Endothelial cell of umbilical vein (primary cell): ENCODE measurements around the gene FAM187B. TPM values are rescaled to one million over a fixed set of nuclear protein-coding genes. Genes with fewer than 3 reads are reported as not detected.
A peak's percentile ranks its signal among the peaks of the same experiment; 100 is the strongest.

Experiments used
- BruUV-seq: library from RNA; stranded (reverse); fragments of 400-500 nt; replicated peaks from 2 replicates; lab custom pipeline; 2021; lab: Mats Ljungman, UMichigan
- CTCF ChIA-PET: fragments of 300-600, 350-600 bp; sonication (Branson Sonifier 250); formaldehyde crosslinking; loops from one replicate; lab custom pipeline; 2021; ENCODE audit warnings: antibody characterized with exemption, inconsistent platforms; lab: Charles Lee
- POLR2A ChIA-PET: fragments of 300-600, 350-600 bp; sonication (Branson Sonifier 250); formaldehyde crosslinking; loops from one replicate; lab custom pipeline; 2021; ENCODE audit warnings: antibody characterized with exemption, inconsistent platforms; lab: Charles Lee
- DNase-seq: peaks from one replicate; pipeline ENCODE4 v3.0.0-alpha.2; 2011; ENCODE audit warnings: low read depth, low spot score
- FAIRE-seq: peaks from 2 replicates; lab custom pipeline; 2011; peaks lifted over from hg19 to GRCh38; lab: Jason Lieb, UNC
- H2AFZ ChIP-seq: 2 replicates; pipeline ENCODE4 v1.6.0; 2012; ENCODE audit warnings: low read depth, low read length, control low read depth, inconsistent platforms
- H3K27ac ChIP-seq: 2 replicates; pipeline ENCODE4 v1.5.1; 2011; ENCODE audit warnings: low read depth, mild to moderate bottlenecking, control low read depth, low read length, moderate library complexity; ENCODE audit not compliant: insufficient read depth
- H3K27me3 ChIP-seq, 2 experiments: 2 replicates each; pipeline versions ENCODE4 v1.6.0 to v1.6.1; 2011; ENCODE audit warnings: low read length in 2 of 2, mixed read lengths in 1 of 2; ENCODE audit not compliant: control insufficient read depth in 2 of 2, insufficient read depth in 2 of 2
- H3K36me3 ChIP-seq, 2 experiments: 2 replicates in 1 of 2; 3 replicates in 1 of 2; pipeline ENCODE4 v1.5.1; 2011; ENCODE audit warnings: low read length in 2 of 2, mild to moderate bottlenecking in 1 of 2, moderate library complexity in 1 of 2; ENCODE audit not compliant: control insufficient read depth in 2 of 2, insufficient read depth in 2 of 2; ENCODE audit errors: extremely low read depth in 1 of 2
- H3K4me1 ChIP-seq: 3 replicates; pipeline ENCODE4 v1.5.1; 2011; ENCODE audit warnings: mild to moderate bottlenecking, low read length; ENCODE audit not compliant: control insufficient read depth, insufficient read depth; ENCODE audit errors: extremely low read depth
- H3K4me2 ChIP-seq: 2 replicates; pipeline ENCODE4 v1.6.1; 2011; ENCODE audit warnings: low read length, control low read depth, mixed read lengths; ENCODE audit not compliant: insufficient read depth
- H3K4me3 ChIP-seq, 3 experiments: fragments of 200-600 bp in 1 of 3; sonication (generic), shearing (Covaris generic) in 1 of 3; replicated peaks in 1 of 3; 2 replicates each; pipeline ENCODE4 v1.5.1; 2011 to 2016; ENCODE audit warnings: control low read depth in 3 of 3, low read length in 3 of 3, mild to moderate bottlenecking in 2 of 3, inconsistent platforms in 1 of 3, low read depth in 1 of 3, moderate library complexity in 1 of 3; ENCODE audit not compliant: insufficient read depth in 1 of 3
- H3K79me2 ChIP-seq: 2 replicates; pipeline ENCODE4 v1.6.0; 2012; ENCODE audit warnings: low read length, inconsistent platforms; ENCODE audit not compliant: control insufficient read depth, insufficient read depth
- H3K9ac ChIP-seq: replicated peaks from 2 replicates; pipeline ENCODE3; 2011; ENCODE audit warnings: low read length, control low read depth; ENCODE audit not compliant: insufficient read depth; ENCODE audit errors: extremely low read depth
- H3K9me1 ChIP-seq: replicated peaks from 3 replicates; pipeline ENCODE4 v1.6.0; 2011; ENCODE audit warnings: mild to moderate bottlenecking, low read length; ENCODE audit not compliant: control insufficient read depth, insufficient read depth; ENCODE audit errors: extremely low read depth
- H3K9me3 ChIP-seq: replicated peaks from 2 replicates; pipeline ENCODE4 v1.5.1; 2012; ENCODE audit warnings: low read length, inconsistent platforms; ENCODE audit not compliant: control insufficient read depth, insufficient read depth
- H4K20me1 ChIP-seq: replicated peaks from 2 replicates; pipeline ENCODE3; 2011; ENCODE audit warnings: mild to moderate bottlenecking, low read length; ENCODE audit not compliant: control insufficient read depth, insufficient read depth; ENCODE audit errors: extremely low read depth
- CTCF ChIP-seq, 2 donors: IDR thresholded peaks; 1 replicate in 1 of 2; 2 replicates in 1 of 2; pipeline ENCODE4 v1.5.1; 2011; ENCODE audit warnings: low read length in 2 of 2, mild to moderate bottlenecking in 2 of 2, moderate library complexity in 2 of 2, control low read depth in 1 of 2, inconsistent platforms in 1 of 2, low read depth in 1 of 2; ENCODE audit not compliant: insufficient read depth in 1 of 2; ENCODE audit errors: extremely low read depth in 1 of 2
- EZH2 ChIP-seq: IDR thresholded peaks from 2 replicates; pipeline ENCODE4 v1.6.1; 2012; ENCODE audit warnings: borderline replicate concordance, low read depth, mild to moderate bottlenecking, moderate library complexity, low read length, inconsistent platforms; ENCODE audit not compliant: severe bottlenecking
- FOS ChIP-seq: IDR thresholded peaks from 2 replicates; pipeline ENCODE4 v1.6.1; 2011; ENCODE audit warnings: mild to moderate bottlenecking, low read length, moderate library complexity, borderline replicate concordance; ENCODE audit not compliant: insufficient read depth
- GATA2 ChIP-seq: IDR thresholded peaks from 2 replicates; pipeline ENCODE4 v1.7.0; 2011; ENCODE audit warnings: low read depth, mild to moderate bottlenecking, moderate library complexity, mixed read lengths, low read length; ENCODE audit not compliant: insufficient read length, insufficient read depth
- JUN ChIP-seq: IDR thresholded peaks from 2 replicates; pipeline ENCODE4 v1.6.1; 2011; ENCODE audit warnings: borderline replicate concordance, low read depth; ENCODE audit not compliant: insufficient read length, insufficient read depth
- MAX ChIP-seq: IDR thresholded peaks from 2 replicates; pipeline ENCODE4 v1.6.1; 2011; ENCODE audit not compliant: insufficient read depth, insufficient read length
- MYC ChIP-seq: IDR thresholded peaks from one replicate; pipeline ENCODE4 v1.6.1; 2011; ENCODE audit warnings: mild to moderate bottlenecking, low read depth, low read length
- POLR2AphosphoS5 ChIP-seq: IDR thresholded peaks from 2 replicates; pipeline ENCODE4 v1.6.1; 2012; ENCODE audit warnings: low read depth, mild to moderate bottlenecking, control low read depth, low read length, moderate library complexity; ENCODE audit not compliant: insufficient read depth
- dilution Hi-C: fragments of 300-500 bp; cut with MboI; formaldehyde crosslinking; loops from one replicate; pipeline ENCODE4 v1.15.0; 2019; ENCODE audit warnings: low sequenced_read_pairs; ENCODE audit not compliant: extremely low pct_ligation_motif_present
- intact Hi-C: fragments of 100-400 bp; cut with micrococcal nuclease; formaldehyde crosslinking; loops from one replicate; pipeline ENCODE4 v1.10.0; 2022
- polyA plus RNA-seq, 4 experiments: library from polyadenylated mRNA; depleted of rRNA in 3 of 4; stranded (reverse) in 3 of 4; unstranded in 1 of 4; fragments of >200 nt; gene quantifications; 2 replicates each; pipeline versions ENCODE4 v1.2.1 to v1.2.3, GENCODE V29; 2011 to 2012; ENCODE audit warnings: missing spikeins in 1 of 4
- total RNA-seq: library from RNA; stranded (reverse); gene quantifications from 2 replicates; pipeline ENCODE4 v1.2.3, GENCODE V29; 2021

FAM187B gene
- total and polyA plus RNA-seq, 2 donors (not counting 3 experiments of a cell fraction or from before 2014, with no cell fraction given) = not detected

- H3K9ac ChIP-seq = no peak overlapping the region
- no peak overlapping the region for H3K4me2 ChIP-seq
- no peaks in the 10 kb centered on the region for H3K4me1 ChIP-seq
- H3K79me2 ChIP-seq = no peaks in the 10 kb centered on the region
- no peak overlapping the region for H3K27ac ChIP-seq
- DNase-seq (peak; percentile 9), FAIRE-seq (no peak)
- no peaks in the 10 kb centered on the region for H3K9me3 ChIP-seq
- dilution Hi-C loops (no loop called here), intact Hi-C loops (no loop called here)
- no peak overlapping the region for H2AFZ ChIP-seq
- POLR2A ChIA-PET = no interaction called here
- H3K36me3 ChIP-seq = no peaks in the 10 kb centered on the region
- peaks cover 0 to 2% of the 10 kb centered on the region in 2 experiments for H3K27me3 ChIP-seq
- no peaks in the 10 kb centered on the region for H4K20me1 ChIP-seq
- no peak overlapping the region for H3K4me3 ChIP-seq
- CTCF ChIA-PET = no interaction called here
- no TSS peak for BruUV-seq
- no peak for TF ChIP-seq EZH2
- no peak for TF ChIP-seq CTCF (IDR thresholded peaks at IDR 0.05; ENCODE audit: extremely low read depth in 1 of 2, insufficient read depth in 1 of 2, low read depth in 1 of 2, low read length in 2 of 2)
- no peak for TF ChIP-seq JUN
- TF ChIP-seq MAX = no peak
- no peak for TF ChIP-seq MYC
- no peak for TF ChIP-seq POLR2AphosphoS5
- TF ChIP-seq GATA2 = no peak
- TF ChIP-seq FOS = no peak
- no peaks in the 10 kb centered on the region for H3K9me1 ChIP-seq
Observed at GRCh38 chr19:35220315-35220921, 8.1 kb downstream of the FAM187B start.
